GM21528 (cell line): ENCODE measurements around the gene FLCN.
"Not testable (repeated sequence)": the region's sequence is repeated elsewhere in the genome, so short reads cannot be mapped to it uniquely, and the experiment has no call there.

Experiments used
- ATAC-seq: cut with Tn5 transposase; IDR thresholded peaks from one replicate; pipeline ENCODE4 v1.9.1; 2021; ENCODE audit warnings: mild to moderate bottlenecking, moderate library complexity; ENCODE audit not compliant: unreplicated experiment, low FRiP score

The FLCN gene

GRCh38 chr17:17237026-17237799 is at the start of gene FLCN:
Gene FLCN, minus strand, starts transcription at chr17:17237168. Its CDS starts 9,031 bp downstream, at chr17:17228137.
- ATAC-seq: peak; percentile 78

GRCh38 chr17:17285951-17286350 is 49.0 kb upstream of the FLCN start:
- ATAC-seq: no peak

GRCh38 chr17:17280613-17281549 is 43.9 kb upstream of the FLCN start, which contains the start of gene COPS3:
Gene COPS3, minus strand, starts transcription at chr17:17281246. Its CDS starts 60 bp downstream, at chr17:17281186.
- peak; percentile 91 for ATAC-seq

GRCh38 chr17:17279316-17279715 is 42.3 kb upstream of the FLCN start:
- no peak for ATAC-seq

GRCh38 chr17:17277431-17277830 is 40.5 kb upstream of the FLCN start:
- not testable (repeated sequence) for ATAC-seq

GRCh38 chr17:17275971-17276370 is 39.0 kb upstream of the FLCN start:
- no peak for ATAC-seq

- ATAC-seq: no peak
Measured at GRCh38 chr17:17269926-17270773, 33.2 kb upstream of the FLCN start.

GRCh38 chr17:17264430-17264829 is 27.5 kb upstream of the FLCN start:
- ATAC-seq: no peak

GRCh38 chr17:17258998-17259397 is 22.0 kb upstream of the FLCN start:
- ATAC-seq: no peak

GRCh38 chr17:17258011-17258410 is 21.0 kb upstream of the FLCN start:
- no peak for ATAC-seq

GRCh38 chr17:17256316-17256715 is 19.3 kb upstream of the FLCN start:
- ATAC-seq: no peak

- not testable (repeated sequence) for ATAC-seq
Measured at GRCh38 chr17:17255689-17256088, 18.7 kb upstream of the FLCN start.

GRCh38 chr17:17254036-17254435 is 17.1 kb upstream of the FLCN start:
- no peak for ATAC-seq

- ATAC-seq: no peak
Measured at GRCh38 chr17:17253406-17253805, 16.4 kb upstream of the FLCN start.

GRCh38 chr17:17252149-17252661 is 15.2 kb upstream of the FLCN start:
- ATAC-seq: no peak

- no peak for ATAC-seq
Measured at GRCh38 chr17:17246879-17247278, 9.9 kb upstream of the FLCN start.

- ATAC-seq: no peak
Measured at GRCh38 chr17:17243163-17243562, 6.2 kb upstream of the FLCN start.

GRCh38 chr17:17242246-17242645 is 5.3 kb upstream of the FLCN start:
- ATAC-seq: no peak

- no peak for ATAC-seq
Measured at GRCh38 chr17:17241656-17242055, 4.7 kb upstream of the FLCN start.

GRCh38 chr17:17239832-17240231 is 2.9 kb upstream of the FLCN start:
- no peak for ATAC-seq
